HG03280 (cell line): ENCODE data around the gene MSANTD1.

Source experiments
- ATAC-seq: cut with Tn5 transposase; IDR thresholded peaks from one replicate; pipeline ENCODE4 v1.9.1; 2021; ENCODE audit warnings: mild to moderate bottlenecking, moderate library complexity; ENCODE audit not compliant: unreplicated experiment

MSANTD1 gene

GRCh38 chr4:3262208-3263052 lies 13.5 kb downstream of the MSANTD1 start:
- ATAC-seq: no peak

DNA sequence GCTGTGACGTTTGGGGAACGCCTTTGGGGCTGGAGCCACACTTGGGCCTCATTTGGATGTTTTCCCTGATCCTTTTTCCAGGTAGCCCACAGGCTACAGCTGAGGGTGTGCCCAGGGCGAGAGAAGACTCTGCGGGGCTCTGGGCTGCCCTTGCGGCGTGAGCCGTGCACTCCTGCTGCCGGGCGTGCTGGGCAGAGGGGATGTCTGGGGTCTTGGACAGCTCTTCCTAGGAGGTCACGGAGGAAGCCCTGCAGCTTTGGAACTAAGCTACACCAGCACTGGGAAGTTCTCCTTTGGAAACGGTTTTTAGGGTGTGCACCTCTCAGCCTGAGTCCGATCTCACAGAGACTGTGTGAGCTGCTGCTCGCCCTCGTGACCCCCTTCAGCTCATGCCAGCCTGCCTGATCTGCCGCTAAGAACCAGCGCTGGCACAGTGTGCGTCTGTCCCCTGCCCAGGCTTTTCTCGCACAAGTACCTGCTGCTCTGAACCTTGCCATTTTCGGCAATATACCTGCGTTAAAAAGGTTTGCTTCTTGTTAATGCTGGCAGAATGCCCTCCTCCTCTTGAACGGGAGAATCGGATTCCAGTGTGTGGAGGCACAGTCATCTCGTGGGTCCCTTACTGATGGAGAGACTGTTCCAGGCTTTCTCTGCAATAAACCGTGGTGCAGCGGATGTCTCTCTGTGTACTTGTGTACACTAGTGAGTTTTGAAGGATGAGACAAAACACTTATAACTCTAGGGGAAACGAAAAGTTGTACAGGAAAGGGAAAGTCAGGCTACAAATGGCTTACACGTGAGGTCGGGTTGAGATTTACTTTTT lies 14.3 kb downstream of the MSANTD1 start:
- no peak for ATAC-seq

DNA sequence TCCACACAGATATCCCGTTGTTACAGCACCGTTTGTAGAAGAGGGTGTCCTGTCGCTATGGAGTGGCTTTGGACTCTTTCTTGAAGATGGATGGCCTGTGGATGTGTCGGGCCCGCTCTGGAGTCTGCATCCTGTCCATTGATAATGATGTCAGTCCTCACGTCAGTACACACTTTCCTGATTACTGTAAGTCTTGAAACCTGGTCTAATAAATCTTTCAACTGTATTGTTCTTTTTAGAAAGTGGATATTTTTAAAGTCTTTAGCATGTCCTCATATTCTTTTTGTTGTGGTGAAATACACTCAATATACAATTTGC lies 14.9 kb downstream of the MSANTD1 start:
- ATAC-seq: no peak

- ATAC-seq: no peak
Observed at GRCh38 chr4:3266076-3266475, 17.1 kb downstream of the MSANTD1 start.

DNA sequence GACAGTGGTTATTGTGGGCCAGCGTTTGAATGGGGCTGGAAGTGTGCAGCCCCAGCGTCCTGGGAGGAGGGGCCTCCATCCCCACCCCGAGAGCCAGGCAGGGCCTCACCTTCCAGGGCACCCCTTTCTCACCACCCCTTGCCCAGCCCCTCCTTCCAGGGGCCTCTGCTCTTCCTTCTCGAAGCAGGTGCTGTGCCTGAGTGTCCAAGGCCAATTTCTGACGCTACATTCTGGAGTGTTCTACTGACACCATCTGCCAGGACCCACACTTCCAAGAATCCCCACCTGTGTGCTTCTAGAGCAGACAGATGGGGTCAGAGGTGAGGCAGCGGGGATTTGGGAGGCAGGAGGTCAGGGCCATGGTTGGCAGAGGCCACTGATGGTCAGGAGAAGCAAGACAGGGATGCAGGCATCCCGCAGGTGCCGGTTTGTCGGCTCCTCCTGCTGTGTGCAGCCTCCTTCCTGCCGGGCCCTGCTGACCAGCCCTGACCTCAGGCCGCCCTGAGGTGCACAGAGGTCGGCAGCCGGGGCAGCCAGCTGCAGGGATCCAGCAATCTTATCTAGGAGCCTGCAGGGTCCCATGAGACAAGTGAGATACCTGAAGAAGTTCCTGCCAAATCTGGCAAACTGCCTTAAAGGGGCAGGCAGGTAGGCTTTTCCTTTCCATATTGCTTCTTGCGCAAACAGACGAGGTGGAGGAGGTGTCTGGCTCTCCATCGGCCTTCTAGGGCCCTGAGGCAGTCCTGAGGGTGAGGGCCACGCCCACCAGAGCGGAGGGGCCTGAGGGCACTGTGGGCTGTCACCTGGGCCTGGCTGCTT lies 18.8 kb downstream of the MSANTD1 start:
- no peak for ATAC-seq

DNA sequence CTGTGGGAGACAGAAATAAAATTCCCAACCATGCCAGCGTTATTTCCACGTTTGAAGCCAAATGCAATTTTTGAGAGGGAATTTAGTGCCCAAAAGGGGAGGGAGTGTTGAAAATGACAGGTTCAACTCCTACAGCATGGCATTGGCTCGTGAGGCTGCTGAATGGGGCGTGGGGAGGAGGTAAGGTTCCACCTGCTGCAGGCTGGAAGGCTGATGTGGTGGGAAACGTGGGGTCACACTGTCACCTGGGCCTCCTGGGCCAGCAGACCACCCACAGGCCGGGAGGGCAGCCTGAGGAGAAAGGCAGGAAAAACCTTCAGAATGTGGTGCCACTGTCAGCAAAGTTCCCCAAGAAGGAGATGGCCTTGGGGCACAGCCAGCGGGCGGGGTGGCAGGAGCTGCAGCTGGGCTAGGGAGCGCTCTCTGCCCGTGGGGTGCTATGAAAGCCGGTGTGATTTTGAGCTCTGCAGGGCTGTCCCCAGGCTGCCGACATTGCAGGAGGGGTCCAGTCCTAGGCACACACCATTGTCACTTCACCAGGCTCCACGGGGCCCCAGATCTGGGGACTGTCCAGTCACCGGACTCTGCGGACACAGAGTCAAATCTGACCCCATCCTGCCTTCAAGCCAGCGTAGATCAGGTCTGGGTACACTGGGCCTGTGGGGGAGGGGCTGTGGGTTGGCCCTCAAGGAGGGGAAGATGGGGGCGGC lies 19.6 kb downstream of the MSANTD1 start:
- no peak for ATAC-seq

DNA sequence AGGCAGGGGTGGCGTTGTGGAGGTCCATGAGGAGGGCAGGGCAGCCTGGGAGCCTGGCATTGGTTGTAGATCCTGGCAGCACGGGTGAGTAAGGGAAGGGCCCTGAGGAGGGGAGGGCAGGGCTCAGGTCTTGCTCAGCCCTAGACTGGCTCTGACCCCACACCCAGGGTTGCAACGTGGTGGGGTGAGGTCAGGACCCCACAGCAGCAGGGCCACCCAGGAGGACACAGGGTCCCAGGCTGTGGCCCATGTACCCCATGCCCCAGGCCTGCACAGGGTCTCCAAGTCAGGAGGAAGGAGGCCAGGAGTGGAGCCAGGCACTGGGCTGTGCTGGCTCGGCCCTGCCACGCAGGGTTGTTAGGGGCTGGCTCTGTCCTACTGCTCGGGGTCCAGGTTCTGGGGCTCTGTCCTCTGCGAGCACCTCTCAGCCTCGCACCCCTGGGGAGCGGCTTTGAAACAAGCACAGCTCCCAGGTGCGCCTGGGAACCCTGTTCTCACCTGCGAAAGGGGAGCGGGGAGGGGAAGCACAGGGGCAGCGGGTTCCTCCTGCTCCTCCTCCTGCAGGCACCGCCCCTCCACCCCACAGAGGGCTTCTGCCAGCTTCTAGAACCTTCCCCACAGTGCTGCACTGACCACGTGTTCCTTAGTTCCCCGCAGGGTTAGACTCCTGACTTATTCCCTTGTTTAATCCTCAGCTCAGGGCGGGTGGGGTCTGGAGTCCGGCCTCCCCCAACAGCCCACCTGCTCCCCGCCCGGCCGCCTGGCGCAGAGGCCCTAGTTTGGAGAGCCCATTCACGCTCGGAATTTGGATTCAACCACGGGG lies 20.4 kb downstream of the MSANTD1 start:
- ATAC-seq: no peak

DNA sequence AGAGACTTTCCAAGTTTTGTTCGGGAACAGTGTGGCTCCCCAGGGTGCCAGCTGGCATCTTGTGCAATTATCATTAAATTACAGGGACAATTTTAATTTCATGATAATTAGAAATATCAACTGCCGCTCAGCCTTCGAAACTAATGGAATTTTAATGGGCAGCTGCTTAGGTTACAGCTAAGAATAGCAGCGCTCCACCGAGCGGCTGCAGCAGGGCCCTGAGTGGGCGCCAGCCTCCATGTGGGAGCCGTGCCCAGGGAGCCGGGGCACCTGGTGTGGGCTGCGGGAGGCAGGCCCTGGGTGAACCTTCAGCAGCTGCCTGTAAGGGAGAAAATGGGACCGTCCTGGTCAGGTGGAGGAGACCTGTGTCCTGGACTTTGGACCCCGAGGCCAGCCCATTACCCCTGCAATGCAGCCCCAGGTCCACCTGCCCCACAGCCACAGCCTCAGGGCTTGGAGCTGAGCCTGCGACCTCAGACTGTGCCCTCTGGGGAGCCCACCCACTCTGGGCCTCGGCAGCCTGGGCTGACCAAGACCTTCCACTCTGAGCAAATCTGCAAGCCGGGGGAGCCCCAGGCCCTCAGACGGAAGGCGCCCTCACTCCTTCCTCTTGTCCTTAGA lies 21.1 kb downstream of the MSANTD1 start:
- ATAC-seq: no peak

DNA sequence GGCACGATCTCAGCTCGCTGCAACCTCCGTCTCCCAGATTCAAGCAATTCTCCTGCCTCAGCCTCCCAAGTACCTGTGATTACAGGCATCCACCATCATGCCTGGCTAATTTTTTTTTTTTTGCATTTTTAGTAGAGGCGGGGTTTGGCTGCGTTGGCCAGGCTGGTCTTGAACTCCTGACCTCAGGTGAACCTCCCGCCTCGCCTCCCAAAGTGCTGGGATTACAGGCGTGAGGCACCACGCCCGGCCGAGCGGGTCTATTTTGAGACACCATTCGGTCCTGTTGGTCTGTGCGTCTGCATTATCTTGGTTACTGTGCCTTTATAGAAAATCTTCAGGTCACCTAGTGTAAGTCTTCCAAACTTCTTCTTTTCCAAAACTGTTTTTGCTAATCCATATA lies 22.2 kb downstream of the MSANTD1 start:
- ATAC-seq: no peak

DNA sequence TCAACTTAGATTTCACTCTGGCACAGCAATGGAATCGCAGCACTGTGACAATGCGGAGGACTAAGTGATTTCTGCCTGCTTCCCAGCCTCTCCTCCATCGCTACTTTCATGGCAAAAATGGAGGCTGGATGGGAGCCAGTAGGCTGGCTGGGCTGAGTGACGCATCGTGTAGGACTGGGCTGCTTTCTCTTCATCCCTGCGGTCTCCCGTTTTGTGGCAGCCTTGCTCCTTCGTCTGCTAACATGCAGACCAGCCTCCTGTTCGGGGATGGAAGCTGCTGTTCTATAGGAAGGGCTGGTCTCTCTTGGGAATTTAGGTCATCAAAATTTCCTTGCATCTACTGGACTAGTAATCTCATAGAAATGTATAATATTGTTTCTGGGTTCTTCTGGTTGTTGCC lies 28.0 kb downstream of the MSANTD1 start:
- ATAC-seq: no peak

DNA sequence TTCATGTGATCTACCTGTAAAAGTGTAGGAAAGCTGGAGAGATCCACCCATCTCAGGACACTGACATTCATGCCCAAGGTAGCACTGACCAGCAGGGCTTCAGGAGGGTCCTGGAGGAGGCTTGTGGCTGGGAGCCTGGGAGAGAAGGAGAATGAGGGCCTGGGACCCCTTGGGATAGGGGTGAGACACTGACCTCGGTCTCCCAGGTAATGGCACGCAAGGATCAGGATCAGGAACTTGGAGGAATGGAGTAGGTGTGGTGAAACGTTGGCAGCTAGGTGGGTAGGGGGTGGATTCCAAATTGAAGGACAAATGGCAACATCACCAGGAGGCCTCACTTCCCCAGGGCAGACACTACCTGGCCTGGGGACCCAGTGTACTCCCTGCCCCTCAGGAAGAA lies 31.5 kb downstream of the MSANTD1 start:
- ATAC-seq: no peak

GRCh38 chr4:3283483-3283882 lies 34.5 kb downstream of the MSANTD1 start:
- no peak for ATAC-seq

- ATAC-seq: no peak
Observed at GRCh38 chr4:3283916-3284315, 35.0 kb downstream of the MSANTD1 start.

- no peak for ATAC-seq
Observed at GRCh38 chr4:3284734-3285557, 36.0 kb downstream of the MSANTD1 start.

DNA sequence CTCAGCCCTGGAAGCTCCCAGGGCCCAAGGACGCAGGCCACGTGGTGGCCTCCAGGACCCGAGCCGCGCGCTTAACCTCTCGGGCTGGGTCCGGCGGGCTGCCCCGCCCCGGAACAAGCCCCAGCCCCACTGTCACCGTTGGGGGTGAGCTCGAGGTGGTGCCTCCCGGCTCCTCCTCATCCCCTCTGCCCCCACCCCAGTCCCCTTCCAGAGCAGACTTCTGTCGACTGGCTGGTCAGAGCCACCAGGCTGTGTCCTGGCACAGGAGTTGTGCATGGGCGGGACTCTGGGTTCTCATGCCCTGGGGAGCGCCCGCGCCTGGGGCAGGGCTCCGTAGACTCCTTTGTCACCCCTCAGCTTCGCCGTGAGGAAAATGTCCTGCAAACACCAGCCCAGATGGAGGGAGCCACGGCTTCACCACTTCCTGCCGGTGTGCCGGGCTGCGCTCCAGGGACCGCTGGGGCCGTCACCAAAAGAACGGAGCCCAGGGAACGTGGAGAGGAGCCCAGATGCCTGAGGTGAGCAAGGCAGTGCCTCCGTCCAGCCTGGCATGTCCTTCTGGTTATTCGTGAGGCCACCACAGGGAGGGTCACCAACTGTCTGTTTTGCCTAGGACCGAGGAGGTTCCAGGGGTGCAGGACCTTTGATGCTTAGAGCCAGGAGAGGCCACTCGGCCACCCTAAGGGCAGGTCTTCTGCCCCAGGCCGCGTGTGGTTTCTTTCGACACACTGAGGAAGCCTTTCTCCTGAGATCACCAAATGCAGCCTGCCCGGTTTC lies 36.8 kb downstream of the MSANTD1 start:
- no peak for ATAC-seq

GRCh38 chr4:3286335-3287175 lies 37.6 kb downstream of the MSANTD1 start:
- no peak for ATAC-seq
